ENCODE results near the gene ADSS1. TPM values are rescaled to one million over a fixed set of nuclear protein-coding genes. Genes with fewer than 3 reads are reported as not detected.

The ADSS1 gene
- total RNA-seq, 1 experiment from 2014 or later, result 10.0 TPM

DNA sequence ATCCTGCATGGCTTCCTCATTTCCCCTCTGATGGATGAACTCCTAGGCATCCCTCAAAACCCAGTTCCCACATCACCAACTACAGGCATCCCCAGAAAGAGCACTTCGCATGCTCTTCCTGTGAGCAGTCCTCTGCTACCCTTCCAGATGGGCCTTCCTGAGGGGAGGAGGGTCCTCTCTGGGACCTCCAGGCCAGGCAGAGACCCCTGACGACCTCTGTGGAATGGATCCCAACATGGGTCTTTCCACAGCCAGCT lies 69.6 kb downstream of the ADSS1 start (continued):
- TF ChIP-seq HMGA2 (CRISPR knock-in tag; IDR thresholded peaks at IDR 0.05) (no peak), TCF7 (CRISPR knock-in tag; IDR thresholded peaks at IDR 0.05; ENCODE audit: low read depth) (no peak), FOXJ3 (CRISPR knock-in tag; IDR thresholded peaks at IDR 0.05; ENCODE audit: borderline replicate concordance) (no peak), JUN (CRISPR knock-in tag; IDR thresholded peaks at IDR 0.05) (no peak), ATF6 (CRISPR knock-in tag; IDR thresholded peaks at IDR 0.05) (no peak), NFATC4 (CRISPR knock-in tag; IDR thresholded peaks at IDR 0.05) (no peak)

GRCh38 chr14:104794099-104794498 lies 70.1 kb downstream of the ADSS1 start:
- Mint-ChIP-seq H3K27ac (peak overlapping the region; percentile 79), H3K4me3 (peak overlapping the region; percentile 87)
- peak; percentile 70 for ATAC-seq

GRCh38 chr14:104794631-104794992 lies 70.6 kb downstream of the ADSS1 start:
- Mint-ChIP-seq H3K4me3 (peak overlapping the region; percentile 87), H3K9me3 (no peaks in the 10 kb centered on the region), H3K27ac (peak overlapping the region; percentile 78), H3K36me3 (no peaks in the 10 kb centered on the region), H3K27me3 (ENCODE audit: low read depth) (peaks cover 37% of the 10 kb centered on the region), H3K4me1 (peaks cover 45% of the 10 kb centered on the region)
- CTCF ChIA-PET, result interaction anchor here (0.7 to 6.2 kb wide), 7 partner anchors 13 to 296 kb away, joined by 3 to 67 read pairs (median 6); partner anchors contain the start of gene SIVA1
- POLR2A ChIA-PET, result interaction anchor here (0.7 to 1.5 kb wide), 3 partner anchors 11 to 42 kb away, joined by 3 to 4 read pairs (median 3); no protein-coding TSS in a partner anchor
- ATAC-seq, result peak; percentile 5
- no peak for DNase-seq (ENCODE audit: low spot score)
- TF ChIP-seq, protein P1, sequence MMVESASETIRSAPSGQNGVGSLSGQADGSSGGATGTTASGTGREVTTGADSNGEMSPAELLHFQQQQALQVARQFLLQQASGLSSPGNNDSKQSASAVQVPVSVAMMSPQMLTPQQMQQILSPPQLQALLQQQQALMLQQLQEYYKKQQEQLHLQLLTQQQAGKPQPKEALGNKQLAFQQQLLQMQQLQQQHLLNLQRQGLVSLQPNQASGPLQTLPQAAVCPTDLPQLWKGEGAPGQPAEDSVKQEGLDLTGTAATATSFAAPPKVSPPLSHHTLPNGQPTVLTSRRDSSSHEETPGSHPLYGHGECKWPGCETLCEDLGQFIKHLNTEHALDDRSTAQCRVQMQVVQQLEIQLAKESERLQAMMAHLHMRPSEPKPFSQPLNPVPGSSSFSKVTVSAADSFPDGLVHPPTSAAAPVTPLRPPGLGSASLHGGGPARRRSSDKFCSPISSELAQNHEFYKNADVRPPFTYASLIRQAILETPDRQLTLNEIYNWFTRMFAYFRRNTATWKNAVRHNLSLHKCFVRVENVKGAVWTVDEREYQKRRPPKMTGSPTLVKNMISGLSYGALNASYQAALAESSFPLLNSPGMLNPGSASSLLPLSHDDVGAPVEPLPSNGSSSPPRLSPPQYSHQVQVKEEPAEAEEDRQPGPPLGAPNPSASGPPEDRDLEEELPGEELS (CRISPR knock-in tag; IDR thresholded peaks at IDR 0.05), result 0 out of 2 replicates have a peak, but pooled peaks have one; percentile 36
- TF ChIP-seq NFYB (CRISPR knock-in tag; conservative IDR thresholded peaks at IDR 0.05; ENCODE audit: low read depth) (no peak), KAT7 (CRISPR knock-in tag; IDR thresholded peaks at IDR 0.05; ENCODE audit: borderline replicate concordance) (0 out of 2 replicates have a peak, but pooled peaks have one; percentile 7), FOXP1 (CRISPR knock-in tag; IDR thresholded peaks at IDR 0.05; ENCODE audit: borderline replicate concordance) (no peak)

More at GRCh38 chr14:104794099-104794498, 70.1 kb downstream of the ADSS1 start:
- peak; percentile 89 for DNase-seq (ENCODE audit: low spot score)
- TF ChIP-seq, protein P2, sequence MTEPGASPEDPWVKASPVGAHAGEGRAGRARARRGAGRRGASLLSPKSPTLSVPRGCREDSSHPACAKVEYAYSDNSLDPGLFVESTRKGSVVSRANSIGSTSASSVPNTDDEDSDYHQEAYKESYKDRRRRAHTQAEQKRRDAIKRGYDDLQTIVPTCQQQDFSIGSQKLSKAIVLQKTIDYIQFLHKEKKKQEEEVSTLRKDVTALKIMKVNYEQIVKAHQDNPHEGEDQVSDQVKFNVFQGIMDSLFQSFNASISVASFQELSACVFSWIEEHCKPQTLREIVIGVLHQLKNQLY (CRISPR knock-in tag; IDR thresholded peaks at IDR 0.05), result no peak
- 0 out of 2 replicates have a peak, but pooled peaks have one; percentile 57 for TF ChIP-seq SP1 (CRISPR knock-in tag; conservative IDR thresholded peaks at IDR 0.05)
- peak; percentile 15; the same call in 1 of the 2 replicates for TF ChIP-seq NR2C2 (CRISPR knock-in tag; IDR thresholded peaks at IDR 0.05)
- TF ChIP-seq, protein P3, sequence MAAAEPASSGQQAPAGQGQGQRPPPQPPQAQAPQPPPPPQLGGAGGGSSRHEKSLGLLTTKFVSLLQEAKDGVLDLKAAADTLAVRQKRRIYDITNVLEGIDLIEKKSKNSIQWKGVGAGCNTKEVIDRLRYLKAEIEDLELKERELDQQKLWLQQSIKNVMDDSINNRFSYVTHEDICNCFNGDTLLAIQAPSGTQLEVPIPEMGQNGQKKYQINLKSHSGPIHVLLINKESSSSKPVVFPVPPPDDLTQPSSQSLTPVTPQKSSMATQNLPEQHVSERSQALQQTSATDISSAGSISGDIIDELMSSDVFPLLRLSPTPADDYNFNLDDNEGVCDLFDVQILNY (CRISPR knock-in tag; IDR thresholded peaks at IDR 0.05), result no peak
- peak; percentile 40; the same call in 1 of the 2 replicates for TF ChIP-seq ZNF281 (CRISPR knock-in tag; IDR thresholded peaks at IDR 0.05)
- no peak for TF ChIP-seq NR1H2 (CRISPR knock-in tag; IDR thresholded peaks at IDR 0.05)
- TF ChIP-seq IRF2 (CRISPR knock-in tag; IDR thresholded peaks at IDR 0.05; ENCODE audit: borderline replicate concordance, low read depth), result no peak
- TF ChIP-seq ZNF232 (CRISPR knock-in tag; IDR thresholded peaks at IDR 0.05), result no peak
- H3K27me3 Mint-ChIP-seq (ENCODE audit: low read depth), result peaks cover 33% of the 10 kb centered on the region
- H3K4me1 Mint-ChIP-seq, result peaks cover 41% of the 10 kb centered on the region
- ChIA-PET POLR2A (interaction anchor here (0.7 to 1.5 kb wide), 3 partner anchors 11 to 42 kb away, joined by 3 to 4 read pairs (median 3); no protein-coding TSS in a partner anchor), CTCF (interaction anchor here (0.9 to 6.2 kb wide), 6 partner anchors 12 to 41 kb away, joined by 3 to 67 read pairs (median 8); partner anchors contain the start of gene SIVA1)
- no peaks in the 10 kb centered on the region for H3K36me3 Mint-ChIP-seq
- no peaks in the 10 kb centered on the region for H3K9me3 Mint-ChIP-seq
